ENCODE results near the gene SLC38A10. TPM values are rescaled to one million over a fixed set of nuclear protein-coding genes. Genes with fewer than 3 reads are reported as not detected.

SLC38A10 gene
- total and polyA plus RNA-seq, 2 of the 13 experiments (the other 11 are each of a cell fraction or from before 2014, with no cell fraction given) = 23.4 to 55.8 TPM

- TF ChIP-seq HNF1B (CRISPR knock-in tag; IDR thresholded peaks at IDR 0.05) (peak; percentile 60; the same call in 1 of the 2 replicates), PBX2 (CRISPR knock-in tag; IDR thresholded peaks at IDR 0.05) (peak; percentile 95), CREBL2 (CRISPR knock-in tag; IDR thresholded peaks at IDR 0.05; ENCODE audit: borderline replicate concordance) (peak; percentile 55; the same call in 1 of the 2 replicates), MXD4 (CRISPR knock-in tag; IDR thresholded peaks at IDR 0.05) (peak; percentile 85; the same call in 1 of the 2 replicates), POGK (CRISPR knock-in tag; conservative IDR thresholded peaks at IDR 0.05) (peak; percentile 40; the same call in 1 of the 2 replicates), ZNF329 (CRISPR knock-in tag; IDR thresholded peaks at IDR 0.05; ENCODE audit: low read depth) (peak; percentile 80), ZNF720 (CRISPR knock-in tag; IDR thresholded peaks at IDR 0.05) (no peak), SP1 (IDR thresholded peaks at IDR 0.05) (no peak), SP1 (CRISPR knock-in tag; IDR thresholded peaks at IDR 0.05) (peak; percentile 83; the same call in 1 of the 2 replicates), PAXIP1 (CRISPR knock-in tag; conservative IDR thresholded peaks at IDR 0.05) (peak; percentile 6; the same call in 1 of the 2 replicates), FOXK2 (IDR thresholded peaks at IDR 0.05) (peak; percentile 63; the same call in 1 of the 2 replicates), SAP130 (CRISPR knock-in tag; IDR thresholded peaks at IDR 0.05; ENCODE audit: low read depth) (peak; percentile 98), HDAC1 (CRISPR knock-in tag; IDR thresholded peaks at IDR 0.05) (peak; percentile 93), HNRNPLL (IDR thresholded peaks at IDR 0.05; ENCODE audit: low read depth, low read length, poor library complexity, severe bottlenecking) (peak; percentile 93), HMGA1 (CRISPR knock-in tag; conservative IDR thresholded peaks at IDR 0.05) (no peak), ZNF510 (CRISPR knock-in tag; IDR thresholded peaks at IDR 0.05; ENCODE audit: low read depth) (0 out of 2 replicates have a peak, but pooled peaks have one; percentile 21), TCF7L2 (IDR thresholded peaks at IDR 0.05; ENCODE audit: low read depth, low read length) (no peak), ZBTB38 (CRISPR knock-in tag; IDR thresholded peaks at IDR 0.05) (peak; percentile 51; the same call in 1 of the 2 replicates), IKZF5 (CRISPR knock-in tag; IDR thresholded peaks at IDR 0.05) (peak; percentile 74)
These were observed 56.0 kb downstream of the SLC38A10 start, which contains the start of the genes NDUFAF8 and TEPSIN (continued) for GRCh38 chr17:81238815-81239713.

Measured in HepG2 (cell line).